SK-N-SH treated with all-trans-retinoic acid at 6 μM for 48 hours (cell line): ENCODE data around the gene CCDC57.

Experiments
- ATAC-seq: fragments of 200-7000 bp; cut with Tn5 transposase; 3 replicates; pipeline ENCODE4 v1.9.1; 2020; ENCODE audit warnings: mild to moderate bottlenecking, moderate library complexity
- ARNTL ChIP-seq: fragments of 450-650 bp; formaldehyde crosslinking; IDR thresholded peaks from 2 replicates; pipeline ENCODE4 v1.5.0; 2020; ENCODE audit warnings: low read depth, mild to moderate bottlenecking, moderate library complexity, borderline replicate concordance
- BACH2 ChIP-seq: fragments of 250-450 bp; sonication (Bioruptor Pico); IDR thresholded peaks from 2 replicates; pipeline ENCODE4 v1.9.0; 2021; ENCODE audit warnings: mild to moderate bottlenecking, borderline replicate concordance
- CSDC2 ChIP-seq: fragments of 250-450 bp; sonication (Bioruptor Pico); IDR thresholded peaks from 2 replicates; pipeline ENCODE4 v1.5.0; 2020; ENCODE audit warnings: mild to moderate bottlenecking, moderate library complexity
- ESRRG ChIP-seq: fragments of 250-450 bp; sonication (Bioruptor Pico); IDR thresholded peaks from 2 replicates; pipeline ENCODE4 v1.6.1; 2021; ENCODE audit warnings: mild to moderate bottlenecking
- GLIS3 ChIP-seq: fragments of 250-450 bp; sonication (Bioruptor Pico); IDR thresholded peaks from 2 replicates; pipeline ENCODE4 v1.5.0; 2020; ENCODE audit warnings: mild to moderate bottlenecking, moderate library complexity
- ISL1 ChIP-seq: fragments of 250-450 bp; sonication (Bioruptor Pico); IDR thresholded peaks from 2 replicates; pipeline ENCODE4 v2.1.2; 2022; ENCODE audit warnings: mild to moderate bottlenecking, moderate library complexity
- OSR1 ChIP-seq: fragments of 250-450 bp; sonication (Bioruptor Pico); IDR thresholded peaks from 2 replicates; pipeline ENCODE4 v1.8.0; 2022; ENCODE audit warnings: moderate library complexity, mild to moderate bottlenecking, inconsistent platforms
- POU6F1 ChIP-seq: fragments of 250-450 bp; sonication (Bioruptor Pico); IDR thresholded peaks from 2 replicates; pipeline ENCODE4 v1.8.0; 2021; ENCODE audit warnings: low read depth, mild to moderate bottlenecking, moderate library complexity, borderline replicate concordance
- PPARA ChIP-seq: fragments of 250-450 bp; sonication (Bioruptor Pico); IDR thresholded peaks from 2 replicates; pipeline ENCODE4 v1.5.0; 2020; ENCODE audit warnings: mild to moderate bottlenecking, borderline replicate concordance
- RARB ChIP-seq: fragments of 250-450 bp; sonication (Bioruptor Pico); IDR thresholded peaks from 2 replicates; pipeline ENCODE4 v1.8.0; 2021; ENCODE audit warnings: mild to moderate bottlenecking, moderate library complexity
- SNAI2 ChIP-seq: fragments of 250-450 bp; sonication (Bioruptor Pico); IDR thresholded peaks from 2 replicates; pipeline ENCODE4 v1.5.0; 2020; ENCODE audit warnings: mild to moderate bottlenecking, moderate library complexity
- TCF4 ChIP-seq: fragments of 250-450 bp; sonication (Bioruptor Pico); IDR thresholded peaks from 2 replicates; pipeline ENCODE4 v1.8.0; 2021; ENCODE audit warnings: mild to moderate bottlenecking, moderate library complexity, borderline replicate concordance
- TOX ChIP-seq: fragments of 250-450 bp; sonication (Bioruptor Pico); IDR thresholded peaks from 2 replicates; pipeline ENCODE4 v1.8.0; 2021; ENCODE audit warnings: mild to moderate bottlenecking, moderate library complexity, borderline replicate concordance
- TSHZ2 ChIP-seq: fragments of 250-450 bp; sonication (Bioruptor Pico); IDR thresholded peaks from 2 replicates; pipeline ENCODE4 v1.5.0; 2020; ENCODE audit warnings: mild to moderate bottlenecking, moderate library complexity
- ZC3H10 ChIP-seq: fragments of 250-450 bp; sonication (Bioruptor Pico); IDR thresholded peaks from 2 replicates; pipeline ENCODE4 v1.5.1; 2021; ENCODE audit warnings: mild to moderate bottlenecking, moderate library complexity
- ZFP3 ChIP-seq: fragments of 250-450 bp; sonication (Bioruptor Pico); IDR thresholded peaks from 2 replicates; pipeline ENCODE4 v1.5.0; 2020; ENCODE audit warnings: mild to moderate bottlenecking, moderate library complexity
- ZFP30 ChIP-seq: fragments of 450-650 bp; formaldehyde crosslinking; IDR thresholded peaks from 2 replicates; pipeline ENCODE4 v1.5.0; 2022; ENCODE audit warnings: mild to moderate bottlenecking, moderate library complexity
- ZNF565 ChIP-seq: fragments of 450-650 bp; formaldehyde crosslinking; conservative IDR thresholded peaks from 2 replicates; pipeline ENCODE4 v1.5.0; 2020; ENCODE audit warnings: low read depth, mild to moderate bottlenecking, moderate library complexity
- ZNF70 ChIP-seq: fragments of 450-650 bp; formaldehyde crosslinking; IDR thresholded peaks from 2 replicates; pipeline ENCODE4 v1.5.0; 2020; ENCODE audit warnings: mild to moderate bottlenecking, moderate library complexity
- ZNF8 ChIP-seq: fragments of 450-650 bp; formaldehyde crosslinking; IDR thresholded peaks from 2 replicates; pipeline ENCODE4 v1.5.0; 2020; ENCODE audit warnings: mild to moderate bottlenecking, moderate library complexity
- TF ChIP-seq, protein P1 (sequence below): fragments of 250-450 bp; sonication (Bioruptor Pico); IDR thresholded peaks from 2 replicates; pipeline ENCODE4 v1.5.1; 2020; ENCODE audit warnings: low read depth, mild to moderate bottlenecking, moderate library complexity

CCDC57 gene

GRCh38 chr17:82168568-82168967, 44.1 kb downstream of the CCDC57 start:
- no peak for ATAC-seq
- TF ChIP-seq CSDC2 (CRISPR knock-in tag) (no peak), OSR1 (no peak), TOX (no peak), ZNF565 (CRISPR knock-in tag) (no peak), ZC3H10 (CRISPR knock-in tag) (no peak), ESRRG (no peak), GLIS3 (no peak), ISL1 (CRISPR knock-in tag) (no peak), PPARA (no peak)

DNA sequence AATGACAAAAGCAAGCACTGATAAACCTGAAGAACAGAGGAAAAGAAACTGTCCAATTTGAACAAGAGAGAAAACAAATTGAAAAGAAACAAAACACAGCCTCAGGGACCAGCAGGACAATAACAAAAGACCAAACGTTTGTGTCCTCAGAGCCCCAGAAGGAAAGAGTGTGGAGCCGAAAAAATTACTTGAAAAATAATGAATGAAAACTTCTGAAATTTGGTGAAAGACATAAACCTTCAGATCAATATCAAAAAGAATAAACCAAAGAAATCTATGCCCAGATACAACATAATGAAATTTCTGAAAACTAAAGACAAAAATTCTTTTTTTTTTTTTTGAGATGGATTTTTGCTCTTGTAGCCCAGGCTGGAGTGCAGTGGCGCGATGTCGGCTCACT, 45.6 kb downstream of the CCDC57 start:
- no peak for TF ChIP-seq OSR1
- no peak for TF ChIP-seq CSDC2 (CRISPR knock-in tag)
- TF ChIP-seq ISL1 (CRISPR knock-in tag) = no peak
- no peak for TF ChIP-seq ARNTL (CRISPR knock-in tag)
- no peak for TF ChIP-seq BACH2 (CRISPR knock-in tag)
- no peak for TF ChIP-seq TSHZ2
- no peak for TF ChIP-seq ZNF70 (CRISPR knock-in tag)
- TF ChIP-seq ZFP3 (CRISPR knock-in tag) = no peak
- TF ChIP-seq RARB = no peak
- TF ChIP-seq, protein P1, sequence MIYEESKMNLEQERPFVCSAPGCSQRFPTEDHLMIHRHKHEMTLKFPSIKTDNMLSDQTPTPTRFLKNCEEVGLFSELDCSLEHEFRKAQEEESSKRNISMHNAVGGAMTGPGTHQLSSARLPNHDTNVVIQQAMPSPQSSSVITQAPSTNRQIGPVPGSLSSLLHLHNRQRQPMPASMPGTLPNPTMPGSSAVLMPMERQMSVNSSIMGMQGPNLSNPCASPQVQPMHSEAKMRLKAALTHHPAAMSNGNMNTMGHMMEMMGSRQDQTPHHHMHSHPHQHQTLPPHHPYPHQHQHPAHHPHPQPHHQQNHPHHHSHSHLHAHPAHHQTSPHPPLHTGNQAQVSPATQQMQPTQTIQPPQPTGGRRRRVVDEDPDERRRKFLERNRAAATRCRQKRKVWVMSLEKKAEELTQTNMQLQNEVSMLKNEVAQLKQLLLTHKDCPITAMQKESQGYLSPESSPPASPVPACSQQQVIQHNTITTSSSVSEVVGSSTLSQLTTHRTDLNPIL (CRISPR knock-in tag) = no peak
- TF ChIP-seq TCF4 (CRISPR knock-in tag) = no peak
- no peak for TF ChIP-seq ZNF565 (CRISPR knock-in tag)
- TF ChIP-seq ZFP30 = no peak
- no peak for TF ChIP-seq POU6F1 (CRISPR knock-in tag)
- TF ChIP-seq ZC3H10 (CRISPR knock-in tag) = no peak
- ATAC-seq = no peak

DNA sequence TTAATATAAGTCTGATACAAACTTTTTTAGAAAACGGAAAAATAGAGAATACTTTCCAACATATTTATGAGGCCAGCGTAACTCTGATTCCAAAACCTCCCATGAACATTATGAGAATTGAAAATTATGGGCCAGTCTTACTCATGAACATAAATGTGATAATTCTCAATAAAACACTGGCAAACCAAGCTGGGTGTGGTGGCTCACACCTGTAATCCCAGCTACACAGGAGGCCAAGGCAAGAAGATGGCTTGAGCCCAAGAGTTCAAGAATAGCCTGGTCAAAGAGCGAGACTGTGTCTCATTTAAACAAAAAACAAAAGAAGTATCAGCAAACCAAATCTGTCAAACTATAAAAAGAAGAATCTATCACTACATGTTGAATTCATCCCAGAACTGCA, 47.8 kb downstream of the CCDC57 start:
- TF ChIP-seq ZC3H10 (CRISPR knock-in tag) (no peak), ISL1 (CRISPR knock-in tag) (no peak), ESRRG (no peak), BACH2 (CRISPR knock-in tag) (no peak), ZNF8 (CRISPR knock-in tag) (no peak), PPARA (no peak), TCF4 (CRISPR knock-in tag) (no peak), SNAI2 (CRISPR knock-in tag) (no peak), POU6F1 (CRISPR knock-in tag) (no peak), OSR1 (no peak), RARB (no peak), ZNF70 (CRISPR knock-in tag) (no peak)
- TF ChIP-seq, protein P1 (CRISPR knock-in tag) = no peak
- TF ChIP-seq, all 23 proteins: peak for 0
- no peak for ATAC-seq
